A549 (cell line): ENCODE measurements around the gene JAKMIP1. TPM values are rescaled to one million over a fixed set of nuclear protein-coding genes. Genes with fewer than 3 reads are reported as not detected.
A peak's percentile ranks its signal among the peaks of the same experiment; 100 is the strongest.

Source experiments
- ATAC-seq, 2 experiments: fragments of 200-7000 bp in 1 of 2; fragments of >200 bp in 1 of 2; cut with Nextera tagmentation in 1 of 2; cut with Tn5 transposase in 1 of 2; 3 replicates each; pipeline versions ENCODE4 v1.8.0 to v1.9.1; 2018 to 2020; ENCODE audit warnings: mild to moderate bottlenecking in 1 of 2, moderate library complexity in 1 of 2
- CTCF ChIA-PET: fragments of 300-600 bp; sonication (Branson Sonifier 250); formaldehyde crosslinking; extraction: SDS; loops from one replicate; lab custom pipeline; 2021; ENCODE audit warnings: antibody characterized with exemption, inconsistent platforms; lab: Yijun Ruan, JAX
- POLR2A ChIA-PET: fragments of 350-600 bp; formaldehyde crosslinking; extraction: SDS; loops from one replicate; lab custom pipeline; 2021; ENCODE audit warnings: antibody characterized with exemption, inconsistent platforms; lab: Yijun Ruan, JAX
- DNase-seq, 2 experiments: peaks; one replicate each; pipeline versions ENCODE4 v3.0.0 to v3.0.0-alpha.2; 2011 to 2016; ENCODE audit warnings: low read depth in 1 of 2, low spot score in 1 of 2
- FAIRE-seq: peaks from 2 replicates; lab custom pipeline; 2011; peaks lifted over from hg19 to GRCh38; lab: Jason Lieb, UNC
- H3K27ac ChIP-seq, 2 experiments: fragments of >200 bp; sonication (Bioruptor Twin); formaldehyde crosslinking; 3 replicates each; pipeline ENCODE4 v1.5.1; 2016 to 2017
- H3K4me1 ChIP-seq: fragments of >200 bp; sonication (Bioruptor Twin); formaldehyde crosslinking; 3 replicates; pipeline ENCODE4 v1.6.1; 2016
- H3K4me2 ChIP-seq: fragments of >200 bp; sonication (Bioruptor Twin); formaldehyde crosslinking; 3 replicates; pipeline ENCODE4 v1.6.1; 2016
- H3K4me3 ChIP-seq: fragments of >200 bp; sonication (Bioruptor Twin); formaldehyde crosslinking; 3 replicates; pipeline ENCODE4 v1.5.1; 2016
- H3K9me3 ChIP-seq: fragments of >200 bp; sonication (Bioruptor Twin); formaldehyde crosslinking; 3 replicates; pipeline ENCODE4 v1.6.1; 2016
- BHLHE40 ChIP-seq: IDR thresholded peaks from 2 replicates; pipeline ENCODE4 v1.6.1; 2012; ENCODE audit warnings: low read depth, low read length, inconsistent platforms
- CEBPB ChIP-seq, 2 experiments: fragments of >200 bp in 1 of 2; sonication (Bioruptor Twin) in 1 of 2; formaldehyde crosslinking in 1 of 2; IDR thresholded peaks; 2 replicates each; pipeline ENCODE4 v1.6.1; 2012 to 2016
- CHD2 ChIP-seq: fragments of 150-350 bp; IDR thresholded peaks from 2 replicates; pipeline ENCODE4 v1.6.1; 2014; ENCODE audit warnings: low read length; ENCODE audit not compliant: partially characterized antibody
- EHMT2 ChIP-seq: fragments of 200-600 bp; sonication (generic); IDR thresholded peaks from 2 replicates; pipeline ENCODE4 v1.6.1; 2016; ENCODE audit warnings: antibody characterized with exemption, low read depth, mild to moderate bottlenecking, moderate library complexity
- FOSB ChIP-seq: fragments of 250-450 bp; sonication (Bioruptor Pico); IDR thresholded peaks from 2 replicates; pipeline ENCODE4 v1.5.0; 2020; ENCODE audit warnings: mild to moderate bottlenecking, moderate library complexity
- GATA3 ChIP-seq: IDR thresholded peaks from 2 replicates; pipeline ENCODE4 v1.6.1; 2012; ENCODE audit warnings: borderline replicate concordance
- HDAC2 ChIP-seq: fragments of 200-600 bp; sonication (generic); IDR thresholded peaks from 2 replicates; pipeline ENCODE4 v1.6.1; 2016
- JUNB ChIP-seq: fragments of >200 bp; sonication (Bioruptor Twin); formaldehyde crosslinking; IDR thresholded peaks from 2 replicates; pipeline ENCODE4 v1.6.1; 2016
- PHF8 ChIP-seq: fragments of 200-600 bp; sonication (generic); IDR thresholded peaks from 2 replicates; pipeline ENCODE4 v1.6.1; 2016; ENCODE audit warnings: low read depth, mild to moderate bottlenecking, antibody characterized with exemption, moderate library complexity, borderline replicate concordance
- POLR2AphosphoS2 ChIP-seq: conservative IDR thresholded peaks from 2 replicates; pipeline ENCODE4 v1.6.1; 2012; ENCODE audit warnings: low read length, improper control_type of control experiment, inconsistent platforms
- RAD21 ChIP-seq, 2 experiments: fragments of >200 bp in 1 of 2; sonication (Bioruptor Twin) in 1 of 2; formaldehyde crosslinking in 1 of 2; IDR thresholded peaks in 1 of 2; conservative IDR thresholded peaks in 1 of 2; 2 replicates in 1 of 2; 3 replicates in 1 of 2; pipeline ENCODE4 v1.6.1; 2012 to 2018; ENCODE audit warnings: inconsistent platforms in 1 of 2
- RNF2 ChIP-seq: fragments of 200-600 bp; sonication (generic); IDR thresholded peaks from 2 replicates; pipeline ENCODE4 v1.6.1; 2016; ENCODE audit warnings: low read depth, mild to moderate bottlenecking, antibody characterized with exemption, moderate library complexity, borderline replicate concordance
- SMC3 ChIP-seq: fragments of >200 bp; sonication (Bioruptor Twin); formaldehyde crosslinking; IDR thresholded peaks from 3 replicates; pipeline ENCODE4 v1.6.1; 2018; ENCODE audit warnings: inconsistent platforms
- SREBF2 ChIP-seq: fragments of 450-650 bp; IDR thresholded peaks from 2 replicates; pipeline ENCODE4 v1.6.1; 2014; ENCODE audit warnings: mild to moderate bottlenecking, moderate library complexity
- TP53 ChIP-seq: fragments of 250-450 bp; sonication (Bioruptor Pico); IDR thresholded peaks from 2 replicates; pipeline ENCODE4 v1.5.0; 2021; ENCODE audit warnings: mild to moderate bottlenecking, moderate library complexity
- ZFP36 ChIP-seq: fragments of 450-650 bp; IDR thresholded peaks from 2 replicates; pipeline ENCODE4 v1.6.1; 2014; ENCODE audit warnings: borderline replicate concordance; ENCODE audit not compliant: partially characterized antibody
- WGBS: methylation state at CpG from one replicate; pipeline ENCODE4 v1.1.6; 2017; ENCODE audit errors: missing lambda C conversion rate; 5-methylcytosine and 5-hydroxymethylcytosine counted together
- polyA plus RNA-seq, 4 experiments: library from polyadenylated mRNA; depleted of rRNA in 3 of 4; stranded (reverse); fragments of >200 nt; fragmentation: RNase III in 1 of 4; extraction: RNeasy Plus Mini Kit Qiagen cat#74134 plus additional on column Dnase treatment in 1 of 4; gene quantifications; 2 replicates in 3 of 4; 3 replicates in 1 of 4; pipeline ENCODE4 v1.2.3, GENCODE V29; 2011 to 2017
- TF ChIP-seq, protein P1 (sequence below): IDR thresholded peaks from 2 replicates; pipeline ENCODE4 v1.6.1; 2012
- TF ChIP-seq, protein P2 (sequence below): fragments of 150-350 bp; IDR thresholded peaks from 2 replicates; pipeline ENCODE4 v1.6.1; 2014; ENCODE audit warnings: low read depth, mild to moderate bottlenecking, low read length
- TF ChIP-seq, protein P3 (sequence below): fragments of 450-650 bp; IDR thresholded peaks from 2 replicates; pipeline ENCODE4 v1.6.1; 2014; ENCODE audit warnings: antibody characterized with exemption
- TF ChIP-seq, protein P4 (sequence below): fragments of >200 bp; sonication (Bioruptor Twin); formaldehyde crosslinking; IDR thresholded peaks from 3 replicates; pipeline ENCODE4 v1.5.1; 2016

The JAKMIP1 gene
- polyA plus RNA-seq, 2 of the 4 experiments (the other 2 are of a cell fraction), result not detected

DNA sequence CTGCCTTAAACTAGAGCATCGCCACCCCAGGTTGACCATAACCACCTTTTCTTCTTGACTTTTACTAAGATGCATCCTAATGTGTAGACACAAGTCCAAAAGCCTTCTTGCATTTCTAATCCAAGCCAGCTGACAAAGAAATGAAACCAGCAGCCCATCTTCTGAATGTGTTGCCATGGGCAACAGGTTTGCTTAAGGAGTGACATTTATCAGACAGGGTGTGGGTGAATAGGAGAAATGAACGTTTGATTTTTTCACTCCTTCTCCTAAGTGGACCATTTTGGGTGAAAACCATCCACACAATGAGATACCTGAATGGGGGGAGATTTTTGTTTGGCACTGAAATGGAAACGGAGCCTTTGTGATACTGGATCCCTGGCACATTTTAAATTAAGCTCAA lies 109.4 kb downstream of the JAKMIP1 start:
- ChIA-PET CTCF (interaction anchor here (1.0 kb wide), 1 partner anchor 93 kb away, joined by 4 read pairs; no protein-coding TSS in a partner anchor), POLR2A (no interaction called here)
- H3K4me2 ChIP-seq, result no peak overlapping the region
- DNase-seq, result no peak
- 12% methylated on average over 2 of the region's 3 CpGs for WGBS
- no peak for ATAC-seq
- TF ChIP-seq BHLHE40 (no peak), POLR2AphosphoS2 (no peak), RNF2 (no peak), SREBF2 (no peak)
- TF ChIP-seq, protein P1, sequence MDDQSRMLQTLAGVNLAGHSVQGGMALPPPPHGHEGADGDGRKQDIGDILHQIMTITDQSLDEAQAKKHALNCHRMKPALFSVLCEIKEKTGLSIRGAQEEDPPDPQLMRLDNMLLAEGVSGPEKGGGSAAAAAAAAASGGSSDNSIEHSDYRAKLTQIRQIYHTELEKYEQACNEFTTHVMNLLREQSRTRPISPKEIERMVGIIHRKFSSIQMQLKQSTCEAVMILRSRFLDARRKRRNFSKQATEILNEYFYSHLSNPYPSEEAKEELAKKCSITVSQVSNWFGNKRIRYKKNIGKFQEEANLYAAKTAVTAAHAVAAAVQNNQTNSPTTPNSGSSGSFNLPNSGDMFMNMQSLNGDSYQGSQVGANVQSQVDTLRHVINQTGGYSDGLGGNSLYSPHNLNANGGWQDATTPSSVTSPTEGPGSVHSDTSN, result no peak
- FAIRE-seq, result no peak
- peaks cover 9% of the 10 kb centered on the region; the same call in 2 of the 3 replicates for H3K4me1 ChIP-seq
- no peak overlapping the region for H3K27ac ChIP-seq
- no peak overlapping the region for H3K4me3 ChIP-seq
- no peaks in the 10 kb centered on the region for H3K9me3 ChIP-seq

DNA sequence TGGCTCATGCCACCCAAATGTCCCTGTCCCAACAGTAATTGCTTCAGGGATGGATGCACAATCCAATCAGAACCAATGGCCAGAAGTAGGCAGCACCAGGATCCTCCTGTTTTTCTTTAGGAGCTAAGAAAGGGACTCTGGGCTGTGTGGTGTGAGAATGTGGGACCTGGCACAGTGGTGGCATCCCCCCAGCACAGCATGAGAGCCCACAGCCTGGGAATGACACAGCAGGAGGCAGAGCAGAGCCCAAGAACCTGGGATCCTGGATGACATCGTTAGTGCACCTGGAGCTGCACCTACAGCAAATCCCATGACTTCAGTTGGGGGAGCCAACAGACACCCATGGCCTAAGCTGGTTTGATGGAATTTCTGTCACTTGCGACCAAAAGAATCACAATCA lies 111.4 kb downstream of the JAKMIP1 start:
- TF ChIP-seq, protein P2, sequence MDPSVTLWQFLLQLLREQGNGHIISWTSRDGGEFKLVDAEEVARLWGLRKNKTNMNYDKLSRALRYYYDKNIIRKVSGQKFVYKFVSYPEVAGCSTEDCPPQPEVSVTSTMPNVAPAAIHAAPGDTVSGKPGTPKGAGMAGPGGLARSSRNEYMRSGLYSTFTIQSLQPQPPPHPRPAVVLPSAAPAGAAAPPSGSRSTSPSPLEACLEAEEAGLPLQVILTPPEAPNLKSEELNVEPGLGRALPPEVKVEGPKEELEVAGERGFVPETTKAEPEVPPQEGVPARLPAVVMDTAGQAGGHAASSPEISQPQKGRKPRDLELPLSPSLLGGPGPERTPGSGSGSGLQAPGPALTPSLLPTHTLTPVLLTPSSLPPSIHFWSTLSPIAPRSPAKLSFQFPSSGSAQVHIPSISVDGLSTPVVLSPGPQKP, result no peak
- ChIA-PET CTCF (interaction anchor here (1.0 to 5.1 kb wide), 3 partner anchors 10 to 90 kb away, joined by 3 to 50 read pairs (median 8); no protein-coding TSS in a partner anchor), POLR2A (no interaction called here)
- no peaks in the 10 kb centered on the region for H3K4me1 ChIP-seq
- no peak for ATAC-seq
- no peaks in the 10 kb centered on the region for H3K9me3 ChIP-seq
- no peak overlapping the region for H3K4me2 ChIP-seq
- DNase-seq, result no peak
- no peak overlapping the region for H3K27ac ChIP-seq
- no peak for FAIRE-seq
- 0% methylated on average over 1 of the region's 2 CpGs for WGBS
- no peak overlapping the region for H3K4me3 ChIP-seq

DNA sequence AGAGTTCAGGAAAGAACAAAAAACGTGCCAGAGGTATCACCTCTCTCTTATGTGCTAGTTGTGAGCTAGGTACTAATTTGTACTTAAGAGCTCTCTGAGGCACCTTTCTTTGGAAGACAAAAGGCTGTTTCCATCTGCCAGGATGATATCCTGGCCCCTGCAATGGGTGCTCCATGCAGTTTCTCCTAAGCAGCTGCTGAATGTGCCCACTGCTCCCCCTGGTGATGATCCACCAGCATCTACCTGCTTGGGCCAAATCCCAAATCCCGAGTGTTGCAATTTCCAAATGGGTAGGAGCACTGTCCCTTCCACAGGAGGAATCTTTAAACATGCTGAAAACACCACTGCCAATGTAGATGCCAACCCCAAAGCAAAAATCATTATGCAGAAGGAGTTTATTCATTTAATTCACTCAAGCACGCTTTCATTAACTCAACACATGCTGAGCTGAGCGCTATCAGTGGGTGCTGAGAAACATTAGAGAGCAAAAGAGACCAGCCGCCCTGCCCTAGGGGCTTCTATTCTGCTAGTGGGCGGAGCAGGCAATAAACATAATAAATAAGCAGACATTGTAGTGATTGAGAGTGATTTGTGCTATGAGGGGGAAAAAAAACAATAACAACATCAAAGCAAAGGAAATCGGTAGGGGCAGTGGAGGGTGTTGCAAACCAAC lies 112.5 kb downstream of the JAKMIP1 start:
- no peak for FAIRE-seq
- no peak overlapping the region for H3K27ac ChIP-seq
- H3K4me2 ChIP-seq, result no peak overlapping the region
- peak; percentile 87 to 89 for ATAC-seq
- ChIA-PET CTCF (interaction anchor here (0.6 to 5.1 kb wide), 15 partner anchors 10 to 1052 kb away, joined by 3 to 50 read pairs (median 3); no protein-coding TSS in a partner anchor), POLR2A (no interaction called here)
- H3K9me3 ChIP-seq, result no peaks in the 10 kb centered on the region
- peak; percentile 15 to 54 for DNase-seq
- no peaks in the 10 kb centered on the region for H3K4me1 ChIP-seq
- H3K4me3 ChIP-seq, result no peak overlapping the region
- WGBS, result 35% methylated on average over 7 of the region's 7 CpGs
- TF ChIP-seq CHD2, result no peak
- no peak for TF ChIP-seq JUNB
- TF ChIP-seq HDAC2, result no peak
- no peak for TF ChIP-seq PHF8
- peak; percentile 45 to 63 for TF ChIP-seq RAD21 (conservative IDR thresholded peaks at IDR 0.05 in 1 of 2, IDR thresholded peaks at IDR 0.05 in 1 of 2)
- TF ChIP-seq TP53 (CRISPR knock-in tag), result no peak
- TF ChIP-seq ZFP36, result no peak
- TF ChIP-seq CEBPB (IDR thresholded peaks at IDR 0.05), result peak; percentile 26 to 33; a peak in 1 of 4 replicates
- no peak for TF ChIP-seq POLR2AphosphoS2
- TF ChIP-seq FOSB (CRISPR knock-in tag), result no peak
- no peak for TF ChIP-seq EHMT2
- TF ChIP-seq, protein P3, sequence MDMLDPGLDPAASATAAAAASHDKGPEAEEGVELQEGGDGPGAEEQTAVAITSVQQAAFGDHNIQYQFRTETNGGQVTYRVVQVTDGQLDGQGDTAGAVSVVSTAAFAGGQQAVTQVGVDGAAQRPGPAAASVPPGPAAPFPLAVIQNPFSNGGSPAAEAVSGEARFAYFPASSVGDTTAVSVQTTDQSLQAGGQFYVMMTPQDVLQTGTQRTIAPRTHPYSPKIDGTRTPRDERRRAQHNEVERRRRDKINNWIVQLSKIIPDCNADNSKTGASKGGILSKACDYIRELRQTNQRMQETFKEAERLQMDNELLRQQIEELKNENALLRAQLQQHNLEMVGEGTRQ, result no peak
- TF ChIP-seq, protein P4, sequence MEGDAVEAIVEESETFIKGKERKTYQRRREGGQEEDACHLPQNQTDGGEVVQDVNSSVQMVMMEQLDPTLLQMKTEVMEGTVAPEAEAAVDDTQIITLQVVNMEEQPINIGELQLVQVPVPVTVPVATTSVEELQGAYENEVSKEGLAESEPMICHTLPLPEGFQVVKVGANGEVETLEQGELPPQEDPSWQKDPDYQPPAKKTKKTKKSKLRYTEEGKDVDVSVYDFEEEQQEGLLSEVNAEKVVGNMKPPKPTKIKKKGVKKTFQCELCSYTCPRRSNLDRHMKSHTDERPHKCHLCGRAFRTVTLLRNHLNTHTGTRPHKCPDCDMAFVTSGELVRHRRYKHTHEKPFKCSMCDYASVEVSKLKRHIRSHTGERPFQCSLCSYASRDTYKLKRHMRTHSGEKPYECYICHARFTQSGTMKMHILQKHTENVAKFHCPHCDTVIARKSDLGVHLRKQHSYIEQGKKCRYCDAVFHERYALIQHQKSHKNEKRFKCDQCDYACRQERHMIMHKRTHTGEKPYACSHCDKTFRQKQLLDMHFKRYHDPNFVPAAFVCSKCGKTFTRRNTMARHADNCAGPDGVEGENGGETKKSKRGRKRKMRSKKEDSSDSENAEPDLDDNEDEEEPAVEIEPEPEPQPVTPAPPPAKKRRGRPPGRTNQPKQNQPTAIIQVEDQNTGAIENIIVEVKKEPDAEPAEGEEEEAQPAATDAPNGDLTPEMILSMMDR, result peak; percentile 47
- TF ChIP-seq GATA3, result no peak
- TF ChIP-seq SMC3, result peak; percentile 63
